HG03280 (cell line): ENCODE measurements around the gene CCNH.

Source experiments
- ATAC-seq: cut with Tn5 transposase; IDR thresholded peaks from one replicate; pipeline ENCODE4 v1.9.1; 2021; ENCODE audit warnings: mild to moderate bottlenecking, moderate library complexity; ENCODE audit not compliant: unreplicated experiment

CCNH gene

GRCh38 chr5:87412630-87413342 is at the start of gene CCNH:
Gene CCNH (minus strand): TSS chr5:87412930. CDS start chr5:87412794, 136 bp downstream.
- ATAC-seq = peak; percentile 99

GRCh38 chr5:87457706-87458105 is 45.0 kb upstream of the CCNH start:
- ATAC-seq = no peak

DNA sequence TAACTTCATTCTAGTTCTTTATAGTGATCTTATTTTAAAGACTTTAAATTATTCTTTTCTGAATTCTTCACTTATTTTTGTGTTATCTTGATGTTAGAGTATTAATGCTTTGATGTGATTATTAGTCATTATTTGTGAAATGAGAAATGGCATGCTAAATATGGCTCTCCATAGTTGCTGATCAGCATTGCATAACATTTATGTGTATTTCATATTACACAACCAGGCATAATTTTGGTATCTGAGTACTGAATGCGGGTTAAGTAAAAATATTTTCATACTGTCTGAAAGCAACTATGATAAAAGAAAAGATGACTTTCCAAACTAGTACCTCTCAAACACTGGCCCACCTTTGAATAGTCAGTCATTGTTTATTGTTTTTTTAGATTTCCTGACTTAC is 41.1 kb upstream of the CCNH start:
- no peak for ATAC-seq

DNA sequence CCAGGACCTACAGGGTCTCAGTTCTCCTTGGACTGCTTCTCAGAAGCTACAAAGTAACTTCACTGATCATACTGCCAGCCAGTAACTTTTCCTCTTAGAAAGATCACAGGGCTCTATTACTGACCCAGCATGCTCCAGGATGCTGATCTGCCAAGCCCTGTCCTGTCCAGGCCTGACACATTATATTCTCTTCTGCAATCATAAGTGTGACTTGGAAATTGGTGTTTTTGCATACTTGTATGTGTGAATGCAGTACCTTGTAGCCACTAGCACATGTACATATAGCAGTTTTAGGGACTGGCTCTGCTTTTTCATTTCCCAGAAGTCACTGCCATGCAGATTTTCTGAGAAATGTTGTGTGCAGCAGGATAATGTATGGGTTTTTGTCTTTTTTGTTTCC is 40.1 kb upstream of the CCNH start:
- no peak for ATAC-seq

DNA sequence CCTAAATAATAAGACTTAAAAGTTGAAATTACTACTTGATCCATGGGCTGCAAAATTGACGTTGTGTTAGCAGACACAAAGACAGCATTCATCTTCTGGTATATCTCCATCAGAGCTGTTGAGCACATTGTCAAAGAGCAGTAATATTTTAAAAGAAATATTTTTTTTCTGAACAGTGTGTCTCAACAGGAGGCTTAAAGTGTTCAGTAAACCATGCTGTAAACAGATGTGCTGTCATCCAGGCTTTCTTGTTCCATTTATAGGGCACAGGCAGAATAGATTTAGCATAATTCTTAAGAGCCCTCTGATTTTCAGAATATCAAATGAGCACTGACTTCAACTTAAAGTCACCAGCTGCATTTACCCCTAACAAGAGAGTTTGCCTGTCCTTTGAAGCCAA is 29.7 kb upstream of the CCNH start:
- ATAC-seq = no peak

- ATAC-seq = no peak
Observed at GRCh38 chr5:87438231-87438630, 25.5 kb upstream of the CCNH start.

DNA sequence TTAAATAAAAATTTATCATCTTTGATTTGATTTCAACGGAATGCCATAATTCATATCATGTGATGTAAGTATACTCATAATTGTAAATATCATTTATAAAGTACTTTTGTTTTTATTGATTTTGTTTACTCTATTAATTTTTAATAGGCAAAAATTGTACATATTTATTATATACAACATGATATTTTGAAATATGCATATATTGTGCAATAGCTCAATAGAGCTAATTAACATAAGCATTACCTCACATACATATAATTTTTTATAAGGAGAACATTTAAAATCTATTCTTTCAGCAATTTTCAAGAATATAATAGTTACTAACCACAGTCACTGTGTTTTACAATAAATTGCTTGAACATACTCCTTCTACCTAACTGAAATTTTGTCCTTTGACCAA is 25.0 kb upstream of the CCNH start:
- no peak for ATAC-seq

DNA sequence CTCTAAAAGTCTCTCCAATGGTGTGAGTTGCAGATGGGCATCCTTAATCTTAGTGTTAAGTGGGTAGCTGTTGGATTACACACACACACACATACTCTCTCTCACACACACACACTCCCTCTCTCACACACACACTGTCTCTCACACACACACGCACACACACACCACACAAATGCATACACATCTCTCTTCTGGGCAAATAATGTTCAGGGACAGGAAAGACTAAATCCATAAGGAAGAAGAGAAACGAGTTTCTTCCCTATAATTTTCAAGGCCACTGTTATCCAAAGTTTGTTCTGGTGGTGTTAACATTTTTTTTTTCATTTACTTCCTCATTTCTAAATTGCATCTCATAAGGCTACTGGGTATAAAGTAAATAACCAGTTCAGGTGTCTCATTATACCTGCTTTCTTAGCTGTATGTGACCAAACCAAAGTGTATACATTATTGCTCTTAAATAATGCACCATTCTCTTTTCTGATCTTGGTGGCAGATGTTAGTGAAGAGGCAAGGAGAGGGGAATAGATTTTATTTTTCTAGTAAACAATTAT is 22.5 kb upstream of the CCNH start:
- no peak for ATAC-seq

DNA sequence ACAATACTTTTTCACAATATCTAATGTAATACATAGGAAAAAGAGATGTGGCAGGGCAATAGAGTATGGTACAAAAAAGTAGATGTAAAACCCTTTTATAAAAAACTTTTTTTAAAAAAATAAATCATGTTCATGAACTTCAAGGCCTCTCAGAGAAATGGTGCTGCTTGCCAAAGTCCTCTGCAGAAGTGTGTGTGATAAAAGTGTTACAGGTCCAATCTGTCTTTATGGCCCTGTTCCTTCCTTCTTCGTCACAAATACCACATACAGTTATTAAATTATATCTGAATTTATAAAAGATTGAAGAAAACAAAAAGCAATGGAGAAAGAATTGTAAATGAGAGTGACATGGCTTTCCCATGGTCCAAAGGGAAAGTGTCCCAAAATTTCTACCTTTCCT is 21.7 kb upstream of the CCNH start:
- no peak for ATAC-seq

DNA sequence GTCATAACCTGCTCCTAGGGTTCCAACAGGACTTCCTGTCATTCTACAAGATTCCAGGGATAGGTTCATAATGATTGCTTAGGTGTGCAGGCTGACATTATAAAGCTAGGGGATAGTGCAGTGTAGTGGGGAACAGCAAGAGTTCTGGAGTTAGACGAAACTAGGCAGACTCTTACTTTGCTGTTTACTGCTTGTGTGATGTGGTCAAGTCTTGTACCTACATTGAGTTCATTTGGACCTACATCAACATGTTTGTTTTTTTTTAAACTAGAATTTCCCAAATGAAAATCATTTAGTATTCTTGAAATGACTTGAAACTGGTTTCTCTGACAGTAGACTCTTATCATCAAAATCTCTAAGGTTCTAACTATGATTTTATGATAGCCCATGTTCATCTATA is 21.2 kb upstream of the CCNH start:
- no peak for ATAC-seq

DNA sequence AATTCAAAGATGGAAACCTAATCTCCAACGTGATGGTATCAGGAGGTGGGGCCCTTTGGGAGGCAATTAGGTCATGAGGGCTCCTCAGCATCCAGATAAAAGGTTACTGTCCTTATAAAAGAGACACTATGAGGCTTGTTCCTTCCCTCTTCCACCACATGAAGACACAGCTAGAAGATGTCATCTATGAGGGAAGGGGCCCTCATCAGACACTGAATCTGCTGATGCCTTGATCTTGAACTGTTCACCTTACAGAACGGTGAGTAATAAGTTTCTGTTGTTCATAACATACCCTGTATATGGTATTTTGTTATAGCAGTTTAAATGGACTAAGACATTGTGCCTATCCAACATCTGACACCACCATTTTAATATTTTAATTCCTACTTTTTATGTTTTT is 19.7 kb upstream of the CCNH start:
- ATAC-seq = no peak

DNA sequence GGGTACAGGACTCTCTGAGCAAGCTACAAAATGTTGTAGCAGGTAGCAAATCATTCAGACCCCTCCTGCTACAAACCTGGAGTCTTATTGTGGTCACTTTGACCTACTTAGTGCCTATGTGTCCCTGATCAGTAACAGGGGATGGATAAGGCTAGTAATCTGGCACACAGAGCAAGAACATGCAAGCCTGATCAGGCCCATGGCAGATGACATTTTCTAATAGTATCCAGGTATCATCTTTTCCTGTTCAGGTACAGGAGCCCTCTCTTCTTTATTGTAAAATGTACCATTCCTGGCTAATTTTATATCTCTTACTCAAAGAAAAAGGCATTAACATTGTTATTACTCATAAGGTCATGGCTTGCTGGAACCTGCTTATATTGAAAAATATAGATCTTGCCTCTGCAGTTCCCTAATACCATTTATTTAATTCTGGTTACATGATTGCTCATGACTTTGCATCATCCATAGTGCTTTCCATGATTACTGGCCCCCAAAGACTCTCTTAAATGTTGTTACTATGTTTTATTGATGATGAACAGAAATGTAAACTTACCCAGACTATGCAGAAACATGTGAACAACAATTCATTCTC is 18.2 kb upstream of the CCNH start:
- no peak for ATAC-seq

DNA sequence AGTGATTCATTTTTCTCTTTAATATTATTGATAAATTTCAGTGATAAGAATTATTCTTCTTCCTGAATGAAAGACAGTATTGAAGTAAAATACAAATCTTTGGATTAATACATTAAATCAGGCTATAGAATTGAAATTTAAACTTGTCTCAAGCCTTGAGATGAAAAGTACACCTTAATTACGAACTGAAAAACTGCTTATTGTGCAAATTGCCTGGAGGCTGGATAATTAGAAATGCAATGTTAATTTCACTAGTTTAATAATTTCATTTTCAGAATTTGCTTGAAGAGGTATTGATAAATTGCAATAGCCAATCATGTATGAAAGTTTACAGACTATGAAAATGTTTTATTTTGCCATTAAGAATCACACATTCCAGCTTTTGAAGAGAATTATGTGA is 11.0 kb upstream of the CCNH start:
- no peak for ATAC-seq

GRCh38 chr5:87421307-87421706 is 8.6 kb upstream of the CCNH start:
- no peak for ATAC-seq

- ATAC-seq = no peak
Observed at GRCh38 chr5:87418506-87418905, 5.8 kb upstream of the CCNH start.

GRCh38 chr5:87413343-87413645 is 564 bp upstream of the CCNH start:
- no peak for ATAC-seq

DNA sequence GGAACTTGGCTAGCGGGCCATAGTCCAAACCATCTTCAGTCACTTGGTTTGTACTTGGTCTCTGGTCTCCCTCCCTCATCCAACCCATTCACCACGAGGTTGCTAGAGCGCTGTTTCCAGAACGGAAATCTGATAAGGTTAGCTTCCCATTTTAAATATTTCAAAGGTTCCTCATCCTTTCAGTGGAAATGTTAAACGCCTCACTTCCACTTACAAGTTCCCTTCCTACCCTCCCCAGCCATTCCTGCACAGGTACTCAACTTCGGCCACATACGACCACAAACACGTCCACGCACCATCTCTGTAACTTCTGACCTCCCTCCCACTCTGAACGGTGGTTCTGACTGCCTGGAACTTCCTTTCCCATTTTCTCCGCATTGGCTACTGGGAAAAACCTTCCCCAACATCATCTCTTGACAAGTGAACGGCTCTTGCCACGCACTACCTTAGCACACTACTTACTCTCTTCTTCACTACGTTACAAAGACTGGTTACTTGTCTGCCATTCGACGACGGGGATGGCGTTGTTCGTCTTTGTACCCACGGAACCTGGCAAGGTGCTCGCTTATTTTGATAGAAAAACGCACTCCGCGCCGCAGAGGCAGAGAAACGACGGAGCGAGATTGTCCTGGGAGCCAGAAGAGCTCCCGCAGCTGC is 629 bp downstream of the CCNH start:
- ATAC-seq = peak; percentile 19

- no peak for ATAC-seq
Observed at GRCh38 chr5:87411586-87411972, 1.2 kb downstream of the CCNH start.

DNA sequence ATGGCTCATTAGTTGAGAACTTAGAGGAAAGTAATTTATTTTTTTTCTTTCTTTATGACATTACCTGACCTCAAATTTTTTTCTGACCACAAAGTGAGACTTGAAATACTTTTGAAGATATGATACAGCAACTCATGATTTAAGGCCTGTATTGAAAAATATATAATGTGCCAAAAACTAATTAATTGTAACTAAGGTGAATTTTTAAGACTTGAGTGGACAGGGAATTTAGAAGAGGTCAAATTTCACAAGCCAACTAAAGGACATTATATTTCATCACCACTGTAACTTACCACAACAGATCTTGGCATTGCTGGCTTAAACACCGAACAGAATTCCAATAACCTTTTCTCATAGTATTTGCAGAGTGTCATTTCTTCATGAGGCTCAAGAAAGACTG is 1.8 kb downstream of the CCNH start:
- ATAC-seq = no peak

- no peak for ATAC-seq
Observed at GRCh38 chr5:87408204-87408603, 4.5 kb downstream of the CCNH start.

DNA sequence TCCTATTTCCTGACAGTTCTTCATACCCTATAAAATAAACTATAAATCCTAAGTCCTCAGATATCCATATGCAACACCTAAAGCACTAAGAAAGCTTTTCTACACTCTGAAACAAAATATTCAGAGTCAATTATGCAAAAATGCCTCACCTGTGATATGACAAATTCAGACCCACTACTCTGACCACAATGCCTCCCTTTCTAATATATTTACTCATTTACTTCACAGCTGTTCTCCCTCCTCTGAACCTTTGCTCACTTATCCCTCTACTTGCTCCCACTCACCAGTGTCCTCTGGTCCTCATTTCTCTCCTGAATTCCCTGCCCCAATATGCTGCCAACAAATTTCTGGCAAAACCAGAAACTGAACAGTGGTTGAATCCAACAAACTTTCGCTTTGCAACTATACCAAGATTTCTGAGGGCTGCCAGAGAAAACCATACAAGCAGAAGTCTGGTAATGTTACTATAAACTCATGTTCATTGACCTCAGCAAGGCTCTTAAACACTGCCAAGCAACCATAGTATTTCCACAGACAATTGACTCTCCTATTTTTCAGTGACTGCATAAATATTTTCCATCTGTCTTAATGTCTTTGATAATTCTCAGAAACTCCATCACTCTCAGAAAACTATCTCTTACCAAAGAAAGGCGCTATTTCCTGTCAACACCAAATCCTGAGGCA is 7.1 kb downstream of the CCNH start:
- no peak for ATAC-seq

GRCh38 chr5:87404359-87404758 is 8.4 kb downstream of the CCNH start:
- ATAC-seq = no peak
